PFSK-1 (cell line): ENCODE data around the gene RAB44.

ENCODE experiments used
- SIN3A ChIP-seq: IDR thresholded peaks from 2 replicates; pipeline ENCODE4 v1.6.1; 2012; ENCODE audit warnings: mild to moderate bottlenecking, low read length, moderate library complexity, borderline replicate concordance; ENCODE audit not compliant: insufficient read depth
- TAF1 ChIP-seq: IDR thresholded peaks from 2 replicates; pipeline ENCODE4 v1.6.1; 2012; ENCODE audit warnings: low read length, control low read depth, borderline replicate concordance; ENCODE audit not compliant: insufficient read depth
- TF ChIP-seq, protein P1 (sequence below), 2 experiments: IDR thresholded peaks; 2 replicates each; pipeline versions ENCODE4 v1.6.1 to v1.8.0; 2011 to 2012; ENCODE audit warnings: low read depth in 2 of 2, low read length in 2 of 2, control low read depth in 1 of 2, inconsistent platforms in 1 of 2, mild to moderate bottlenecking in 1 of 2, moderate library complexity in 1 of 2; ENCODE audit not compliant: insufficient read depth in 1 of 2

DNA sequence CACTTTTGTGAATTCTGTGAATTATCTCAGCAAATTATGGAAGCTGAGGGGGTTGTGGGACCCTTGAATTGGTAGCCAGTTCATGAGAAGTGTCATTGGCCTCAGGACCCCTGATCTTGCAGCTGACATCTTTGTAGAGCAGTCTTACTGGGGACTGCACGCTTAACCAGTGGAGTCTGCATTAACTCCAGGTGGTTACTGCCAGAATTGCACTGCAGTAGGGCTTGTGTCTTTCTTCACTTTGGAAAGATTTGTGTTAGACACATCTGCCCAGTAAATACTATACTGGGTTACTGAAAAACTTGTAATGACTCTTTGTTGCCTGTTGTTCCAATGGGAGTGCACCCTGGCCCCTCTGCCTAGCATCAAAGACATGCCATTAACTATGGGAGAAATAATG lies 40.4 kb upstream of the RAB44 start:
- TF ChIP-seq SIN3A (no peak), TAF1 (no peak)
- TF ChIP-seq, protein P1, sequence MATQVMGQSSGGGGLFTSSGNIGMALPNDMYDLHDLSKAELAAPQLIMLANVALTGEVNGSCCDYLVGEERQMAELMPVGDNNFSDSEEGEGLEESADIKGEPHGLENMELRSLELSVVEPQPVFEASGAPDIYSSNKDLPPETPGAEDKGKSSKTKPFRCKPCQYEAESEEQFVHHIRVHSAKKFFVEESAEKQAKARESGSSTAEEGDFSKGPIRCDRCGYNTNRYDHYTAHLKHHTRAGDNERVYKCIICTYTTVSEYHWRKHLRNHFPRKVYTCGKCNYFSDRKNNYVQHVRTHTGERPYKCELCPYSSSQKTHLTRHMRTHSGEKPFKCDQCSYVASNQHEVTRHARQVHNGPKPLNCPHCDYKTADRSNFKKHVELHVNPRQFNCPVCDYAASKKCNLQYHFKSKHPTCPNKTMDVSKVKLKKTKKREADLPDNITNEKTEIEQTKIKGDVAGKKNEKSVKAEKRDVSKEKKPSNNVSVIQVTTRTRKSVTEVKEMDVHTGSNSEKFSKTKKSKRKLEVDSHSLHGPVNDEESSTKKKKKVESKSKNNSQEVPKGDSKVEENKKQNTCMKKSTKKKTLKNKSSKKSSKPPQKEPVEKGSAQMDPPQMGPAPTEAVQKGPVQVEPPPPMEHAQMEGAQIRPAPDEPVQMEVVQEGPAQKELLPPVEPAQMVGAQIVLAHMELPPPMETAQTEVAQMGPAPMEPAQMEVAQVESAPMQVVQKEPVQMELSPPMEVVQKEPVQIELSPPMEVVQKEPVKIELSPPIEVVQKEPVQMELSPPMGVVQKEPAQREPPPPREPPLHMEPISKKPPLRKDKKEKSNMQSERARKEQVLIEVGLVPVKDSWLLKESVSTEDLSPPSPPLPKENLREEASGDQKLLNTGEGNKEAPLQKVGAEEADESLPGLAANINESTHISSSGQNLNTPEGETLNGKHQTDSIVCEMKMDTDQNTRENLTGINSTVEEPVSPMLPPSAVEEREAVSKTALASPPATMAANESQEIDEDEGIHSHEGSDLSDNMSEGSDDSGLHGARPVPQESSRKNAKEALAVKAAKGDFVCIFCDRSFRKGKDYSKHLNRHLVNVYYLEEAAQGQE (IDR thresholded peaks at IDR 0.05; ENCODE audit: insufficient read depth in 1 of 2, low read depth in 2 of 2, low read length in 2 of 2), result no peak
